H1 (cell line): Measurements from ENCODE around the gene MBD3L1. TPM values are rescaled to one million over a fixed set of nuclear protein-coding genes. Genes with fewer than 3 reads are reported as not detected.

Experiments used
- RAD21 ChIP-seq, 2 experiments: IDR thresholded peaks in 1 of 2; conservative IDR thresholded peaks in 1 of 2; 2 replicates each; pipeline ENCODE4 v1.6.1; 2011; ENCODE audit warnings: low read depth in 2 of 2, low read length in 2 of 2, improper control_type of control experiment in 1 of 2, inconsistent platforms in 1 of 2, mild to moderate bottlenecking in 1 of 2, moderate library complexity in 1 of 2
- polyA plus RNA-seq, 7 experiments: library from polyadenylated mRNA; depleted of rRNA in 3 of 7; stranded (reverse) in 5 of 7; unstranded in 2 of 7; fragments of >200 nt in 5 of 7; fragments of 200-250 nt in 2 of 7; gene quantifications; 1 replicate in 5 of 7; 2 replicates in 1 of 7; 4 replicates in 1 of 7; pipeline versions ENCODE4 v1.2.1 to v1.2.3, GENCODE V29; 2011 to 2013; ENCODE audit warnings: missing spikeins in 2 of 7, mixed read lengths in 2 of 7
- total RNA-seq: library from RNA; stranded (reverse); fragmentation: NEBNext Ultra II Directional; extraction: Animal tissue kit (Norgen Biotek cat#: 25700); gene quantifications from 2 replicates; pipeline ENCODE4 v1.2.1, GENCODE V29; 2021

Gene MBD3L1
- total and polyA plus RNA-seq, 2 of the 8 experiments (the other 6 are each of a cell fraction or from before 2014, with no cell fraction given): not detected

DNA sequence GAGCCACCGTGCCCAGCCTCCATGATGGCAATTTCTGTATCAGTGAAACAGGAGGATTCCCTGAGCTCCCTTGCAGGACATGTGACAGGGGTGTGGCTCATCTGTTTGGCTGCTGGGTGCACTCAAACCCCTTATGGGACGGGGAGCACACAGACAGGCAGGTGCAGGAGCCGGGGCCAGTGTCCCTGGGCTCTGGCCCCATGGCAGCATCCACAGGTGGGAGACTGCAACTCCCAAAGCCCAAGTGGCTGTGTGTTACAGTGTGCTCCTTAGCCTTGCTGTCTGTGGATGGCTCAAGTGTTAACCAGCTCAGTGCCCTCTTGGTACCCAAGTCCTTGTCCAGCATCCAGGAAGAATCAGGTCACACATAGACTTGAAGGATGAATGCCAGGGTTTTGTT lies 14.6 kb downstream of the MBD3L1 start (continued):
- TF ChIP-seq RAD21 (IDR thresholded peaks at IDR 0.05 in 1 of 2, conservative IDR thresholded peaks at IDR 0.05 in 1 of 2; ENCODE audit: low read depth in 2 of 2, low read length in 2 of 2): no peak
